Measurements from ENCODE around the gene FBXW5.

Gene FBXW5

DNA sequence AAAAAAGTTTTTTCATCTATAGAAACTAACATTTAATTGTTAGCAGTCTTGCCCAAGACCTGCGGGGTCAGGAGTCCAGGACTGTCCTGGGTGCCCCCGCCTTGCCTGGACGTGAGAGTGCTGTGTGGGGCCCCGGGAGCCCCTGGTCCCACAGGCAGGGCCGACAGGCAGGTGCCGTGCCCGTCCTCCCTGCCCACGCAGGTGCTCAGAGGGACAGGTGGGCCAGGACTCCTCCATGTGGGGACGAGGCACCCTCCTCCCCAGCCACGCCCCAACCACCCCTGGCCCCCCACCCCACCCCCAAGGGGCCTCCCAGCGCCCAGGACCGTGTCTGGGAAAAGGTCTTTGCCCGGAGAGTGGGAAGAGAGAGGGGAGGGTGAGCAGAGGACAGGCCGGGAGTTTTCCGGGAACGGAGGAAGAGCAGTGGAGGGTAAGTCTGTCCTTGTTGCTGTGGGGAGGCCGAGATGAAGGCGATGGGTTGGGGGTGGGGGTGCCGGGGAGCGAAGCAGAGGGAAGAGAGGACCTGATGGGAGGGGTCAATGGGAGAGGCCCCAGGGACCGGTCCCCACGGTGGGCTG, 4.8 kb upstream of the FBXW5 start:
- DNase-seq, result peak in 1 of 2 donors; percentile 51

GRCh38 chr9:136947955-136948510, 3.5 kb upstream of the FBXW5 start:
- DNase-seq, result peak; percentile 38 to 66

DNA sequence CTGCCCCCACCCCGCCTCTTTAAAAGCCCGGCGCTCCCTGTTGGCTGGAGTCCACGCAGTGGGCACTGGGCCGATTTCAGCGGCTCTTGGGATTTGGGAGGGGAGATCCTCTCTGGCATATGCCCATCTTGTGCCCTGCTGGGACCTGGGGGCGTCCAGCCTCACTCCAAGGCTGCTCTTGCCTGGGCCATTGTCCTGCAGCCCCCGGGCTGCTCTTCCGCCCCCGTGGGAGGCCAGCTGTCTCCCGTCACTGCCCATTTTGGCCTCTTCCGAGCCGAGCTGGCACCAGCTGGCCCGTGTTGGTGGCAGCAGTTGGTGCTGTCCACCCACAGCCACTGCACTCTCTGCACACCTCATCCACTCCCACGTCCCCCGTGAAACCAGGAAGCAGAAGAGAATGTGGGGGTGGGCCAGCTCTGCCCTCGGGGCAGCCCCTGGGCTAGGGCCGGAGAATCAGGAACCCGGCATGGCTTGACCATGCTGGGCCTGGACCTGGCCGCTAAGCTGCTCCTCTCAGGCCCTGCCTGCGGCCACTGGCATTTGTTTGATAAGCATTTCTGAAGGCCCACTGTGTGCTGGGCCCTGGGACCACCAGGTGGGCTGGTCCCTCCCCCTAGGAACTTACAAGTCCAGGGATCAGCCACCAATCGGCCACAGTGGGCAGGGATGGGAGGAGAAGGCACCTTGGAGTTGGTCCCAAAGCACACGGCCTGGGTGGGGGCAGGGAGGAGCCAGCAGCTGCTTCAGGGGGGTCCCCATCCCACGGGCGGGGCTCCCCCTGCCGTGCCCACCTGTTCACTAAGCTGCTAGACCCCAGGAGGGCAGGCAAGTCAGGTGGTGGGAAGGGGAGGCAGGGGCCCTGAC, 2.7 kb upstream of the FBXW5 start:
- peak in 1 of 2 donors; percentile 44 for DNase-seq

DNA sequence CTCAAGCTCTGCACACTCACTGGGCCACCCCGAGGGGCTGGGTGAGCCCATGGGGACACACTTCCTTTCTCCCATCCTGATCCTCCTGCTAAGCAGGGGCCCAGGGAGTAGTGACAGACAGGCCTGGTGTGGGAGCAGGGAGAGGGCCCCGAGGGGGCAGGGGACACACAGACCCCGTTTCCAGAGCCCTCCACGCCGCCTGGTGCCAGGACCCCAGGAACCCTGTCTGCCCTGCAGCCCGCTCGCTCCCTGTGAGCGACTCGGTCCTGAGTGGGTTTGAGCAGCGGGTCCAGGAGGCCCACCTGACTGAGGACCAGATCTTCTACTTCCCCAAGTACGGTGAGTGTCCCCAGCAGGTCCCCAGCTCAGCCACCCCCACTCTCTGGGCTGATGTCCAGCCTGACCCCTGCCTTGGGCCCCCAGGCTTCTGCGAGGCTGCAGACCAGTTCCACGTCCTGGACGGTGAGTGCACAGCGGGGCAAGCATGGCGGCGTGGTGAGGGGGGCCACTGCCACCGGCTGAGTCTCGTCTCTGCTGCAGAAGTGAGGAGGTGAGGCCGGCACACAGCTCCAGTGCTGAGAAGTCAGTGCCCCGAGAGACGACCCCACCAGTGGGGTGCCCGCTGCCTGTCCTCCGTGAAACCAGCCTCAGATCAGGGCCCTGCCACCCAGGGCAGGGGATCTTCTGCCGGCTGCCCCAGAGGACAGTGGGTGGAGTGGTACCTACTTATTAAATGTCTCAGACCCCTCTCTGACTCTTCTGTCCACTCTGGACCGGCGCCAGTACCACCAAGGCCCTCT, 1.9 kb upstream of the FBXW5 start:
- DNase-seq, result no peak

- no peak for DNase-seq
These were observed 1.0 kb upstream of the FBXW5 start for GRCh38 chr9:136945333-136946227.

DNA sequence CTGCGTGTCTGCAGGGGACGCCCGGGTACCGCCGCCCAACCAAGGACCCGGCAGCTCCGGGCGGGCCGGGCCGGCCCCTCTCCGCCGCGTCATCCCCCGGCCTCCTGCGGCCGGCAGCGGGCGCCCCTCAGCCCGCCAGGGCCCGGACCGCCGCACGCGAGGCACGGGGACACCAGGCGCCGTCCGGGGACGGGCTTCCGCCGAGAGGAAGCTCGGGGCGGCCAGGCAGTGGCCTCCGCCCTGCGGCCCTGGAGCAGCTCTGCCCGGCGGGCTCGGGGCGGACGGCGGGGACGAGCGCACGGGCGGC, 373 bp downstream of the FBXW5 start:
- no peak for DNase-seq

- DNase-seq, result no peak
These were observed 987 bp downstream of the FBXW5 start for GRCh38 chr9:136943291-136944211.

- DNase-seq, result no peak
These were observed 1.7 kb downstream of the FBXW5 start for GRCh38 chr9:136942881-136943230.

- no peak for DNase-seq
These were observed 2.2 kb downstream of the FBXW5 start for GRCh38 chr9:136942112-136942880.

DNA sequence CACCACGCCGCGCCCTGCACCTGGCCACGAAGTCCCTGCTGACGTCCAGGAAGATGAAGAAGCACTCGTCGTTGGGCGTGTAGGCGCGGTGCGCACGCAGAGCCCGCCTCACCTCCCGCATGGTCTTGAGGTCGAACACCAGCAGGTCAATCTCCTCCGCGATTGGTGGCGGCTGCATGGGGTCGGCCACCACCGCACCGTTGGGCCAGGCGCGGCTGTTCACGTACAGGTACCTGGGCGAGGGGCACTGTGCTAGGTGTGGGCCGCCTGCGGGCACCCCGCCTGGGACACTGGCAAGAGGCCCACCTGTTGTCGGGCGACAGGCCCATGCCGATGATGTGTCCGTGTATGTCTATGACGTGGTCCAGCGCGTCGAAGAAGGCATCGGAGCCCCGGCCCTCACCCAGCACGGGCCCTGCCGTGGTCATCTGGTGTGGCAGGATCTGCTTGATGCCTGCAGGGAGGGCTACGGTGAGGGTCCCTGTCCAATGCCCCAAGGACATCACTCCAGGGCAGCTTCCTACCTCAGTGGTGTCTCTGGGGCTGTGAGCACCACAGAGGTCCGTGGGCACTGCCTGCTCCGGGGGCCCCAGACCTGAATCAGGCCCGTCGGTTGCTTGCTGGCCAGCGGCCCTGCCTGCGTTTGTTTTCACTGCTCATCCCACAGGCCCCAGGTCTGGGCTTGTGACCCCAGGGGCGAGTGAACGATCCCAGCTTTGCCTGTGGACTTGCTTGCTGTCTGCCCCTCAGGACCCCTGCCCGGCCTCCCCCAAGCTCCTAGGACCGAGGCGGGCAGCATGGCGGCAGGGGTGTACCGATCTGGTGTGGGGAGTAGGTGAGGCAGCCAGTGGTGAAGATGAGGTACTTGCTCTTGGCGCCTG, 3.1 kb downstream of the FBXW5 start:
- DNase-seq, result no peak

GRCh38 chr9:136940526-136941230, 3.9 kb downstream of the FBXW5 start:
- DNase-seq, result no peak

GRCh38 chr9:136939996-136940525, 4.5 kb downstream of the FBXW5 start:
- peak; percentile 38 to 77 for DNase-seq

DNA sequence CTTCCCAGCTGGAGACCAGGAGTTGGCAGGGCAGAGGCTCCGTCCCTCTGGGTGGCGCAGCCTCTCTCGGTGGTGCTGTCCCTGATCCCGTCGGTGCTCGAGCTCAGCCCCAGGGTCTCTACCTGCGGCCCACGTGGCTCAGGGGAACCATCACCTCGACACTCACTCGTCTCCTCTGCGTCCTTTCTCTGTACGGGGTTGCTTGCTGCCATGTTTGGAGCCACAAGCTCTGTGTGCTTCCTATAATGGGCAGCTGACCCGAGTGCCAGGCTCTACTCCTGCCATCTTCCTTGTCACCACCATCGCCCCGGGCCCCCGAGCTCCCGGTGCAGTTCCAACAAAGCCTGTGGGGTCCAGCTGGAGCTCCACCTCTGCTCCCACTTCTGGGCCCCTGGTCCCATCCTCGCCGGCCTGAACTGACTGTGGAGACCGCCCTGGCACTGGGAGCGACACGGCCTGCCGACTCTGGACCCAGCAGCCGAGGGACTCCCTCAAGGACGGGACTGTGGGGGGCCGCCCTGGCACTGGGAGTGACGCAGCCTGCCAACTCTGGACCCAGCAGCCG, 5.0 kb downstream of the FBXW5 start:
- no peak for DNase-seq

DNA sequence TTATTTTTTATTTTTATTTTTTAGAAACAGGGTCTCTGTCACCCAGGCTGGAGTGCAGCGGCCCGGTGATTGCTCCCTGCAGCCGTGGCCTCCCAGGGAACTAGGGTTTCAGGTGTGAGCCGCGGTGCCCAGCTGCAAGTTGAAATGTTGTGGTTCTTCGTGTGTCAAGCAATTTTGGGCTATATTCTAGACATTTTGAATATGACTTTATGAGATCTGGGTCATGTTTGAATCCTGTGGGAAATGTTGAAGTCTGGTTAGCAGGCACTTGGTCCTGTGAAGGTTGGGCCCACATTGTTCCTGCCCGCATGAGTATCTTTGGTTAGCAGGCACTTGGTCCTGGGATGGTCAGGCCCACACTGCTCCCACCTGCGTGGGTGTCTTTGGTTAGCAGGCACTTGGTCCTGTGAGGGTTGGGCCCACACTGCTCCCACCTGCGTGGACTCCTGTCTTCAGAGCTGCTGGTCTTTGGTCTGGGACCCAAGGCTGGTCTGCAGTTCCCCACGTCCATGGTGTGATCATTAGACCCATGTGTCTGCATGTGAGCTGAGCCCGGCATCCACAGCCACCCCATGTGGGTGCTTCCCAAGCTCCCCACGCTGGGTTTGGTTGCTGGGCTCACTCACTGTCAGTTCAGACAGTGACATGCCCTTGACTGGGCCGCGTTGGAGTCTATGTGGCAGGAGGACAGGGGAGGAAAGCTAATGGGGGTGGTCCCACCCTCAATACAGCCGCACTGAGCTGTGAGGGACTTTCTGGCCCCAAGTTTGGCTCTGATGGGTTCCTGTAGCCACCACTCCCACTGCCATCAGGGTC, 7.1 kb downstream of the FBXW5 start:
- no peak for DNase-seq

GRCh38 chr9:136936645-136937170, 7.8 kb downstream of the FBXW5 start:
- DNase-seq, result no peak

DNA sequence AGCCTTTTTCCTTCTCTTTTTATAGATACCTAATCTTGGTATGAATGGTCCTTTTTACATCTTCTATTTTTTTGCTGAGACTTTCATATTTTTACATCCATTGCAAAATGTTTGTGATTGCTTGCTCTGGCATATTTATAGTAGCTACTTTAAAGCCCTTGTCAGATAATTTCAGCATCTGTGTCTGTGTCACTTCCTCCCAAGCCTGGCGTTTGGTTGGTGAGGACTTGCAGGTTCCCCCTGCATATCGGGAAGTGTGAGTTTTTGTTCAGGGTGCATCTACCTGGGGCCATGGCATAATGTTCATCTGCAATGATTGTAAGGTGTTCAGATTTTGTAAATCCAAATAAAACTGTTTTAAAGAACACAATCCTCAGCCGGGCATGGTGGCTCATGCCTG, 8.9 kb downstream of the FBXW5 start:
- DNase-seq, result no peak

DNA sequence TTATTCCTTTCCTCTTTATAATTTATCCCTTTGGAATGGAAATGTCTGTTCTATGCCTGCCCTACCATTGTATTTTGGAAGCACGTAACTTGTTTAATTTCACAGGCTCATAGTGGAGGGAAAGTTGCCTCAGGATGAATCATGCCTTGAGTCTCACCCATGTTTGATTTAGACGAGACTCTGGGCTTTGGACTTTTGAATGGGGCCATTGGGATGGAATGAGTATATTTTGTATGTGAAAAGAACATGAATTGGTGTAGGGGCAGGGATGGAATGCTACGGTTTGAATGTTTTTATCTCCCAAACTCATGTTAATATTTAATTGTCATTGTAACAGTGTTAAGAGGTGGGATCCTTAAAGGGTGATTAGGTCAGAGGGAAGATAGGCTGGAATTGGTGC, 10.3 kb downstream of the FBXW5 start:
- no peak for DNase-seq
